H1 (cell line): Measurements from ENCODE around the gene GHRHR. TPM values are rescaled to one million over a fixed set of nuclear protein-coding genes. Genes with fewer than 3 reads are reported as not detected.

Experiments used
- CTCF ChIA-PET: fragments of 300-600 bp; sonication (Branson Sonifier 250); formaldehyde crosslinking; loops from one replicate; lab custom pipeline; 2021; ENCODE audit not compliant: partially characterized antibody; lab: Charles Lee
- POLR2A ChIA-PET: fragments of 300-600 bp; sonication (Branson Sonifier 250); formaldehyde crosslinking; loops from one replicate; lab custom pipeline; 2021; ENCODE audit warnings: inconsistent platforms; ENCODE audit not compliant: partially characterized antibody; lab: Charles Lee
- DNase-seq, 2 experiments: peaks; one replicate each; pipeline versions ENCODE4 v3.0.0 to v3.0.0-alpha.2; 2010 to 2022; ENCODE audit warnings: low spot score in 2 of 2, low read depth in 1 of 2, mixed read lengths in 1 of 2
- FAIRE-seq: peaks from 2 replicates; lab custom pipeline; 2011; peaks lifted over from hg19 to GRCh38; lab: Jason Lieb, UNC
- H2AFZ ChIP-seq: 2 replicates; pipeline ENCODE4 v1.8.1; 2012; ENCODE audit warnings: low read length, inconsistent platforms
- H2AK5ac ChIP-seq: 2 replicates; pipeline ENCODE4 v1.6.1; 2013; ENCODE audit warnings: low read depth, low read length
- H2BK120ac ChIP-seq: replicated peaks from 2 replicates; pipeline ENCODE3; 2013; ENCODE audit warnings: low read depth, low read length, inconsistent platforms
- H2BK12ac ChIP-seq: 2 replicates; pipeline ENCODE4 v1.6.1; 2013; ENCODE audit warnings: low read depth, low read length
- H2BK15ac ChIP-seq: 2 replicates; pipeline ENCODE4 v1.6.1; 2013; ENCODE audit warnings: low read length
- H2BK20ac ChIP-seq: 2 replicates; pipeline ENCODE4 v1.6.1; 2013; ENCODE audit warnings: low read length
- H2BK5ac ChIP-seq: 2 replicates; pipeline ENCODE4 v1.6.1; 2013; ENCODE audit warnings: low read depth, low read length
- H3K14ac ChIP-seq: 2 replicates; pipeline ENCODE4 v1.6.1; 2013; ENCODE audit warnings: inconsistent platforms; ENCODE audit not compliant: insufficient read length
- H3K18ac ChIP-seq: 2 replicates; pipeline ENCODE4 v1.6.1; 2013; ENCODE audit warnings: low read length; ENCODE audit errors: extremely low read depth
- H3K23ac ChIP-seq: 2 replicates; pipeline ENCODE4 v1.6.1; 2013; ENCODE audit warnings: inconsistent platforms; ENCODE audit not compliant: insufficient read length
- H3K23me2 ChIP-seq: 2 replicates; pipeline ENCODE4 v1.6.1; 2013; ENCODE audit warnings: low read depth, low read length
- H3K27ac ChIP-seq: 2 replicates; pipeline ENCODE4 v1.6.1; 2011; ENCODE audit warnings: low read depth, low read length, inconsistent platforms
- H3K27me3 ChIP-seq, 4 experiments: replicated peaks in 1 of 4; 1 replicate in 1 of 4; 2 replicates in 3 of 4; pipeline versions ENCODE4 v1.6.1 to v1.8.1; 2011 to 2013; ENCODE audit warnings: low read length in 3 of 4, mild to moderate bottlenecking in 3 of 4, inconsistent platforms in 2 of 4, mixed read lengths in 2 of 4, moderate library complexity in 1 of 4; ENCODE audit not compliant: control insufficient read depth in 3 of 4, insufficient read depth in 3 of 4; ENCODE audit errors: extremely low read depth in 1 of 4
- H3K36me3 ChIP-seq, 4 experiments: 2 replicates each; pipeline versions ENCODE4 v1.6.1 to v1.8.1; 2011 to 2013; ENCODE audit warnings: mild to moderate bottlenecking in 4 of 4, low read length in 3 of 4, moderate library complexity in 2 of 4, control low read depth in 1 of 4, inconsistent platforms in 1 of 4; ENCODE audit not compliant: insufficient read depth in 4 of 4, control insufficient read depth in 2 of 4
- H3K4ac ChIP-seq: replicated peaks from 2 replicates; pipeline ENCODE3; 2013; ENCODE audit warnings: low read length, low read depth, mixed read lengths, inconsistent platforms; ENCODE audit not compliant: insufficient read length
- H3K4me1 ChIP-seq, 4 experiments: replicated peaks in 1 of 4; 1 replicate in 1 of 4; 2 replicates in 3 of 4; pipeline versions ENCODE4 v1.6.1 to v1.8.1; 2011 to 2013; ENCODE audit warnings: low read length in 3 of 4, inconsistent platforms in 2 of 4, mixed read lengths in 1 of 4; ENCODE audit not compliant: insufficient read depth in 4 of 4, control insufficient read depth in 3 of 4
- H3K4me2 ChIP-seq, 2 experiments: 2 replicates each; pipeline versions ENCODE4 v1.6.1 to v1.8.1; 2011 to 2013; ENCODE audit warnings: low read depth in 2 of 2, low read length in 2 of 2, control low read depth in 1 of 2, inconsistent platforms in 1 of 2, mild to moderate bottlenecking in 1 of 2; ENCODE audit not compliant: insufficient read depth in 1 of 2
- H3K4me3 ChIP-seq, 4 experiments: fragments of 200-600, 300-600 bp in 1 of 4; sonication (generic), shearing (Covaris generic), sonication (Bioruptor Twin) in 1 of 4; 2 replicates each; pipeline versions ENCODE4 v1.5.1 to v1.8.1; 2011 to 2016; ENCODE audit warnings: low read length in 4 of 4, low read depth in 3 of 4, control low read depth in 2 of 4, inconsistent platforms in 2 of 4, mild to moderate bottlenecking in 2 of 4, mixed read lengths in 1 of 4, moderate library complexity in 1 of 4; ENCODE audit not compliant: insufficient read depth in 2 of 4; ENCODE audit errors: extremely low read depth in 1 of 4
- H3K56ac ChIP-seq: replicated peaks from 2 replicates; pipeline ENCODE3; 2013; ENCODE audit warnings: low read depth, mild to moderate bottlenecking, mixed read lengths, low read length, inconsistent platforms; ENCODE audit not compliant: insufficient read length
- H3K79me1 ChIP-seq: 2 replicates; pipeline ENCODE4 v1.6.1; 2013; ENCODE audit warnings: low read depth, low read length, control low read depth
- H3K79me2 ChIP-seq, 2 experiments: 2 replicates each; pipeline versions ENCODE4 v1.6.1 to v1.8.1; 2012 to 2013; ENCODE audit warnings: low read length in 2 of 2, mild to moderate bottlenecking in 2 of 2, inconsistent platforms in 1 of 2; ENCODE audit not compliant: insufficient read depth in 2 of 2, control insufficient read depth in 1 of 2
- H3K9ac ChIP-seq, 4 experiments: replicated peaks in 1 of 4; 1 replicate in 1 of 4; 2 replicates in 3 of 4; pipeline versions ENCODE4 v1.6.1 to v1.8.1; 2011 to 2013; ENCODE audit warnings: low read depth in 3 of 4, low read length in 3 of 4, control low read depth in 2 of 4, mild to moderate bottlenecking in 2 of 4, moderate library complexity in 2 of 4, inconsistent platforms in 1 of 4; ENCODE audit errors: extremely low read depth in 1 of 4
- H3K9me3 ChIP-seq, 2 experiments: 2 replicates each; pipeline versions ENCODE4 v1.6.1 to v1.8.1; 2012 to 2013; ENCODE audit warnings: mild to moderate bottlenecking in 2 of 2, moderate library complexity in 2 of 2, control low read depth in 1 of 2, inconsistent platforms in 1 of 2, low read depth in 1 of 2, low read length in 1 of 2, mixed read lengths in 1 of 2; ENCODE audit not compliant: insufficient read depth in 2 of 2
- H4K20me1 ChIP-seq, 2 experiments: replicated peaks in 1 of 2; 2 replicates each; pipeline versions ENCODE3 to v1.8.1; 2011 to 2013; ENCODE audit warnings: inconsistent platforms in 2 of 2, low read length in 2 of 2, mild to moderate bottlenecking in 1 of 2; ENCODE audit not compliant: insufficient read depth in 2 of 2, control insufficient read depth in 1 of 2
- H4K5ac ChIP-seq: 2 replicates; pipeline ENCODE4 v1.6.1; 2013; ENCODE audit warnings: low read length, low read depth, mixed read lengths, inconsistent platforms; ENCODE audit not compliant: insufficient read length
- H4K8ac ChIP-seq: 2 replicates; pipeline ENCODE4 v1.8.0; 2013; ENCODE audit warnings: mild to moderate bottlenecking, moderate library complexity, low read length, inconsistent platforms; ENCODE audit not compliant: insufficient read depth; ENCODE audit errors: extremely low read depth
- H4K91ac ChIP-seq: replicated peaks from 2 replicates; pipeline ENCODE3; 2013; ENCODE audit warnings: low read length, mixed read lengths, inconsistent platforms; ENCODE audit not compliant: insufficient read length
- ASH2L ChIP-seq: fragments of 200-600, 300-600 bp; sonication (generic); IDR thresholded peaks from one replicate; pipeline ENCODE4 v1.7.1; 2017; ENCODE audit warnings: low read length
- EZH2 ChIP-seq: fragments of 200-600 bp; sonication (generic); IDR thresholded peaks from 2 replicates; pipeline ENCODE4 v1.7.1; 2012; ENCODE audit warnings: low read depth, mild to moderate bottlenecking, moderate library complexity, low read length, inconsistent platforms; ENCODE audit not compliant: severe bottlenecking
- FOSL1 ChIP-seq: IDR thresholded peaks from 2 replicates; pipeline ENCODE4 v1.6.1; 2011; ENCODE audit warnings: mild to moderate bottlenecking, low read depth, low read length, moderate library complexity; ENCODE audit not compliant: insufficient read depth
- JUND ChIP-seq: IDR thresholded peaks from 2 replicates; pipeline ENCODE4 v1.6.1; 2011; ENCODE audit warnings: mild to moderate bottlenecking, improper control_type of control experiment, low read length
- KDM4A ChIP-seq: IDR thresholded peaks from one replicate; pipeline ENCODE4 v1.7.1; 2012; ENCODE audit warnings: low read depth, mild to moderate bottlenecking, moderate library complexity, low read length, inconsistent platforms; ENCODE audit not compliant: severe bottlenecking
- NANOG ChIP-seq: IDR thresholded peaks from 2 replicates; pipeline ENCODE4 v1.6.1; 2011; ENCODE audit warnings: low read length, low read depth, mild to moderate bottlenecking, inconsistent platforms; ENCODE audit not compliant: insufficient read depth, poor library complexity, severe bottlenecking
- POLR2A ChIP-seq, 2 experiments: IDR thresholded peaks; 1 replicate in 1 of 2; 2 replicates in 1 of 2; pipeline ENCODE4 v1.6.1; 2011; ENCODE audit warnings: low read depth in 2 of 2, low read length in 2 of 2, mild to moderate bottlenecking in 2 of 2; ENCODE audit errors: control extremely low read depth in 1 of 2
- RBBP5 ChIP-seq: IDR thresholded peaks from 2 replicates; pipeline ENCODE4 v1.7.1; 2012; ENCODE audit warnings: low read depth, mild to moderate bottlenecking, inconsistent platforms, low read length, moderate library complexity, borderline replicate concordance
- SIN3A ChIP-seq, 2 experiments: IDR thresholded peaks in 1 of 2; conservative IDR thresholded peaks in 1 of 2; 2 replicates each; pipeline ENCODE4 v1.6.1; 2011 to 2012; ENCODE audit warnings: low read length in 2 of 2, improper control_type of control experiment in 1 of 2, low read depth in 1 of 2, mild to moderate bottlenecking in 1 of 2
- SIRT6 ChIP-seq: IDR thresholded peaks from one replicate; pipeline ENCODE4 v1.7.1; 2012; ENCODE audit warnings: low read length, inconsistent platforms
- TAF1 ChIP-seq: IDR thresholded peaks from 2 replicates; pipeline ENCODE4 v1.6.1; 2011; ENCODE audit warnings: mild to moderate bottlenecking, low read depth, low read length
- WGBS, 2 experiments: shearing (Covaris generic) in 1 of 2; methylation state at CpG; one replicate each; pipeline versions ENCODE4 v1.1.6 to v1.1.7; 2013 to 2015; ENCODE audit warnings: low lambda C conversion rate in 2 of 2, mixed read lengths in 2 of 2, inconsistent platforms in 1 of 2, low coverage in 1 of 2, missing lambda C conversion rate in 1 of 2; ENCODE audit not compliant: insufficient replicate concordance in 2 of 2, insufficient coverage in 1 of 2, insufficient read length in 1 of 2; ENCODE audit errors: extremely low coverage in 1 of 2, missing lambda C conversion rate in 1 of 2; 5-methylcytosine and 5-hydroxymethylcytosine counted together
- polyA plus RNA-seq, 7 experiments: library from polyadenylated mRNA; depleted of rRNA in 3 of 7; stranded (reverse) in 5 of 7; unstranded in 2 of 7; fragments of >200 nt in 5 of 7; fragments of 200-250 nt in 2 of 7; gene quantifications; 1 replicate in 5 of 7; 2 replicates in 1 of 7; 4 replicates in 1 of 7; pipeline versions ENCODE4 v1.2.1 to v1.2.3, GENCODE V29; 2011 to 2013; ENCODE audit warnings: missing spikeins in 2 of 7, mixed read lengths in 2 of 7
- total RNA-seq: library from RNA; stranded (reverse); fragmentation: NEBNext Ultra II Directional; extraction: Animal tissue kit (Norgen Biotek cat#: 25700); gene quantifications from 2 replicates; pipeline ENCODE4 v1.2.1, GENCODE V29; 2021
- TF ChIP-seq, protein P1 (sequence below): IDR thresholded peaks from 2 replicates; pipeline ENCODE4 v1.6.1; 2012; ENCODE audit warnings: inconsistent platforms

The GHRHR gene
- total and polyA plus RNA-seq, 2 of the 8 experiments (the other 6 are each of a cell fraction or from before 2014, with no cell fraction given): 0.60 to 6.5 TPM

DNA sequence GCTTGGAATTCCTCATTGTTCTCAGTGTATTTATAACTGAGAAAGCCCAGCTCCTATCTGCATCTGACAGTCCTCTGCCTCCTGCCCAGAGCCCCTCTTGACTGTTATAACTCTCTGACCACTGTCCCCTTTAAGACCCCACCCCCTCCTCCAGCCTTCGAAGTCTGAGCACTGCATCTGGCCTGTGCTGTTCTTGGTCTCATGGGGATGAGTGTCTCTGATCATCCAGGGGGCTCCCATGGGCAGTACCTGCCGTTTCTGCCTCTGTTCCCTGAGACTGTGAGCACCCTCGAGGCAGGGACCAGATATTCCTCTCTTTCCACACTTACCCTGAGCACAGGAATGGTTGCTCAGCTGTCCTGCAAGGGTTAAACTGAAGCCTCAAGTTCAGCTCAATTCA, 7.7 kb downstream of the GHRHR start:
- Histone ChIP-seq H4K5ac (no peak overlapping the region), H3K27me3 (no peaks in the 10 kb centered on the region; a peak in 1 of 7 replicates), H2AFZ (no peak overlapping the region), H2BK5ac (no peak overlapping the region), H4K8ac (no peak overlapping the region), H4K20me1 (no peaks in the 10 kb centered on the region), H3K56ac (no peak overlapping the region), H2BK12ac (no peak overlapping the region), H3K18ac (no peak overlapping the region), H4K91ac (no peak overlapping the region), H3K79me2 (no peaks in the 10 kb centered on the region), H2BK15ac (no peak overlapping the region), H3K23me2 (no peaks in the 10 kb centered on the region; the same call in 1 of the 2 replicates), H3K23ac (no peak overlapping the region), H3K14ac (no peak overlapping the region), H3K36me3 (no peaks in the 10 kb centered on the region)
- CTCF ChIA-PET: interaction anchor here (0.6 to 26.1 kb wide), 12 partner anchors 9 to 941 kb away, joined by 3 to 309 read pairs (median 4); partner anchors contain the start of gene AQP1
- no peak for DNase-seq
- 78% methylated on average over 3 of the region's 3 CpGs; no CpG with 5 or more reads in 1 of the 2 experiments for WGBS, 2 experiments
- TF ChIP-seq POLR2A (IDR thresholded peaks at IDR 0.05; ENCODE audit: control extremely low read depth in 1 of 2, low read depth in 2 of 2, low read length in 2 of 2) (no peak), EZH2 (no peak), NANOG (no peak), KDM4A (no peak), SIN3A (conservative IDR thresholded peaks at IDR 0.05 in 1 of 2, IDR thresholded peaks at IDR 0.05 in 1 of 2; ENCODE audit: low read depth in 1 of 2, low read length in 2 of 2) (no peak), FOSL1 (no peak), RBBP5 (no peak), ASH2L (no peak), TAF1 (no peak), JUND (no peak), SIRT6 (no peak)
- TF ChIP-seq, protein P1, sequence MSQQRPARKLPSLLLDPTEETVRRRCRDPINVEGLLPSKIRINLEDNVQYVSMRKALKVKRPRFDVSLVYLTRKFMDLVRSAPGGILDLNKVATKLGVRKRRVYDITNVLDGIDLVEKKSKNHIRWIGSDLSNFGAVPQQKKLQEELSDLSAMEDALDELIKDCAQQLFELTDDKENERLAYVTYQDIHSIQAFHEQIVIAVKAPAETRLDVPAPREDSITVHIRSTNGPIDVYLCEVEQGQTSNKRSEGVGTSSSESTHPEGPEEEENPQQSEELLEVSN: no peak
- TF ChIP-seq, all 59 proteins: peak for 0
- Histone ChIP-seq H3K4ac (no peak overlapping the region), H3K27ac (no peak overlapping the region), H3K4me1 (peaks cover 0 to 7% (median 4%) of the 10 kb centered on the region in 4 experiments; a peak in 4 of 7 replicates), H3K9ac (no peak overlapping the region), H3K4me2 (no peak overlapping the region), H2BK120ac (no peak overlapping the region), H3K4me3 (no peak overlapping the region), H2BK20ac (no peak overlapping the region), H3K79me1 (no peaks in the 10 kb centered on the region), H2AK5ac (no peak overlapping the region), H3K9me3 (no peaks in the 10 kb centered on the region)
- no peak for FAIRE-seq
- POLR2A ChIA-PET: no interaction called here
